ES-I3 (cell line): ENCODE measurements around the gene P2RY8.
"Not testable (repeated sequence)": the region's sequence is repeated elsewhere in the genome, so short reads cannot be mapped to it uniquely, and the experiment has no call there.

Source experiments
- H3K36me3 ChIP-seq: 2 replicates; pipeline ENCODE4 v1.6.1; 2013; ENCODE audit warnings: mild to moderate bottlenecking, low read length, control low read depth, moderate library complexity; ENCODE audit not compliant: insufficient read depth
- H3K4me1 ChIP-seq: 2 replicates; pipeline ENCODE4 v1.6.1; 2013; ENCODE audit warnings: mild to moderate bottlenecking, control low read depth, low read length; ENCODE audit not compliant: insufficient read depth
- H3K9ac ChIP-seq: 2 replicates; pipeline ENCODE4 v1.6.1; 2013; ENCODE audit warnings: low read depth, mild to moderate bottlenecking, low read length, moderate library complexity
- H3K9me3 ChIP-seq: 2 replicates; pipeline ENCODE4 v1.6.1; 2013; ENCODE audit warnings: mild to moderate bottlenecking, low read length, moderate library complexity; ENCODE audit not compliant: control insufficient read depth, insufficient read depth

P2RY8 gene

DNA sequence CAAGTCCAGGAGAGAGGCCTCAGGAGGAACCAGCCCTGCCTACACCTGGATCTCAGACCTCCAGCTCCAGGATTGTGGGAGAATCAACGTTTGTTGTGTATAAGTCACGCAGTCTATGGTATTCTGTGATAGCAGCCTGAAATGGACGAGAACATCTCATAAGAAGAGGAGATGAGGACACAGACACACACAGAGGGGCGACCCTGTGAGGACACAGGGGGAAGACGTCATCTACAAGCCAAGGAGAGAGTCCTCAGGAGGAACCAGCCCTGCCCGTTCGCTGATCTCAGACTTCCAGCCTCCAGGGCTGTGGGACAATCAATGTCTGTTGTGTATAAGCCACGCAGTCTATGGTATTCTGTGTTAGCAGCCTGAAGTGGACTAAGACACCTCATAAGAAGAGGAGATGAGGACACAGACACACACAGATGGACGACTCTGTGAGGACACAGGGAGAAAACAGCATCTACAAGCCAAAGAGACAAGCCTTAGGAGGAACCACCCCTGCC lies 20.3 kb downstream of the P2RY8 start:
- peaks cover 3% of the 10 kb centered on the region for H3K4me1 ChIP-seq
- no peaks in the 10 kb centered on the region for H3K36me3 ChIP-seq
- H3K9me3 ChIP-seq, result no peaks in the 10 kb centered on the region
- no peak overlapping the region for H3K9ac ChIP-seq

DNA sequence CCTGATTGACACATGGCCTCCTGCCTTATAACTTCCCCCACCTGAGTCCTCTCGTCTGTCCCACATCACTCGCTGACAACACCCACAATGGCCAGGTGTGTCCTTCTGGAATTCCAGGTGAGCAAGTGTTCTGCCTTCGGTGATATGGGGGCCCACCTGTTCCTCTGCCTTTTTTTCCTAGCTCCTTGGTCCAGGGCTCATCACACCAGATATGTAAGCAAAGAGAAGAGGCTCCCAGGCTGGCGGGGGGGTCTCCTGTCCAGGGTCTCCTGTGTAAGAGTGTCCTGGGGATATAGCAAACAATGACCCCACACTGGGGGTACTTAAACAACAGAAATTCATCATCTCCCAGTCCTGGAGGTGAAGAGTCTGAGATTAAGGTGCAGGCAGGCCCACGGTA lies 25.2 kb downstream of the P2RY8 start:
- Histone ChIP-seq H3K9me3 (no peaks in the 10 kb centered on the region), H3K36me3 (no peaks in the 10 kb centered on the region)

DNA sequence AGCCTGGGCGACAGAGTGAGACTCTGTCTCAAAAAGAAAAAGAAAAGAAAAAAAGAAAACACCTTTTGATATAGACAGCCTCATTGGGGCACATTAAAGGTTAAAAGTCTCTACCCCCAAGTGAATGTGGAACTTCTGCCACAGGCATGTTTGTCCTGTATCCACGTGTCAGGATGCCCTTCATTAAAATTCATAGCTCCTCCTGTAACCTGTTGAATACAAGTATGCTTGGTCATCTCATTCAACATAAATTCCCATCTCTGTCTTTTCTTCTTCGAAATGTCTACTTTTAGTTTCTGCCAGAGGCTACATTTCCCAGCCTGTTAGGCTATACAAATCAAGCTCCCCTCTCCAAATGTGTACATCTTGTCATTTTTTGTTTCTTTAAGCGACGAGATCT lies 25.8 kb downstream of the P2RY8 start:
- H3K4me1 ChIP-seq, result no peaks in the 10 kb centered on the region
- H3K9me3 ChIP-seq, result no peaks in the 10 kb centered on the region
- H3K9ac ChIP-seq, result no peak overlapping the region
- H3K36me3 ChIP-seq, result no peaks in the 10 kb centered on the region

More for the DNA sequence above, 25.2 kb downstream of the P2RY8 start:
- Histone ChIP-seq H3K9ac (no peak overlapping the region), H3K4me1 (no peaks in the 10 kb centered on the region)

DNA sequence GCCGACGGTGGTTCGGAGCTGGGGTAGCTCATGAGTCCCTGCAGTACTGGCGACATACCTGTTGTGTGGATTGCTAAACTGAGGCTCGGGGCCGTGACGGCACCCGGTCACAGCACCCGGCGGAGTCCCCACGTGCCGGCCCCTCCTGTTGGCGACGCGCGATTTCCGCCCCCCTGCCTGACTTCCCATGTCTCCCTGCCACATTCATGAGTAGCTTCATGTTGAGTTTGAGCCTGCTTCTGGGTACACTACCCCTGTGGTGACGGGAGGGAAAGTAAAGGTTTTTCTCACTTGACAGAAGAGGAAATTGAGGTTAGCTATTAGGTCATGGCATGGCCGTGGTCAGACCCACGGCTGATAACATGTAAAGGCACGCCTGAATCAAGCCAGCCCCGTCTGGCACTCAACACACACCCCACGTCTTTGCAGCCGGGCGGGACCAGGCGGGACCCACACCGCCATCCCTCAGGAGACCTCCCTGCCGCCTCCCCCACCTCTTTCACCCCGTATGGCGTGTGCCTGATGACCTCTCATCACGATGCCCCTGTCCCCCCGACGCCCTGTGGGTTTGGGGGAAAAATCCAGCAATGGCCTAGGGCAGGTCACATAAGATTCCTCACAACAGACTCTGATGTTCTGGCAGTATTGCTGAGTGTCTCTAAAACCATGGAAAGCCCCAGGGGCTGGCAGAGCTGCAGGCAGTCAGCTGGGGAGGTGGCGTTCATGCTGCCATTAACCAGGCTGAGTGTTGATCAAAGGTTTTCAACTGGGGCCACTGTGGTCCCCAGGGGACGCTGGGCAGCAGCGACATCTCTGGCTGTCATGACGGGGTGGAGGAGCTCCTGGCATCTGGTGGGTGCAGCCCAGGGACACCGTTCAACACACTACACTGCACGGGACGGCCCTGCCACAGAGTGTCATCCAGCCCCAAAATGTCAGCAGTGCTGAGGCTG lies 29.2 kb downstream of the P2RY8 start:
- Histone ChIP-seq H3K9me3 (no peaks in the 10 kb centered on the region), H3K9ac (no peak overlapping the region), H3K4me1 (no peaks in the 10 kb centered on the region), H3K36me3 (no peaks in the 10 kb centered on the region)

DNA sequence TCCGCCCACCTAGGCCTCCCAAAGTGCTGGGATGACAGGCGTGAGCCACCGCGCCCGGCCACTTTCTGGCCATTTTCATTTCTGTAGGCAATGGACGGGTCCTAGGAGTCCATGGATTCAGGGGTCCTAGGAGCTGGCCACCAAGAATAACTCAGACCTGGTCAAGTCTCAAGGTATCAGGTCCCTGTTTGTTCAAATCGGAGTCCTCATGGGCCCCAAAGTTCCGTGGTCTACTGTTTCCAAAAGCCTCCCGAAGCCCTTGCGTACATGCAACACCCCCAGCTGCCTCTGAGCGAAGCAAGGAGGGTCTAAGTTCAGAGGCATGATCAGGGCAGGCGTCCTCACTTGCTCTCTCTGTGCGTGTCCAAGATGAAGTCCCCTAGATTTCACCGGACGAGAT lies 30.1 kb downstream of the P2RY8 start:
- no peaks in the 10 kb centered on the region for H3K4me1 ChIP-seq
- no peaks in the 10 kb centered on the region for H3K9me3 ChIP-seq
- no peaks in the 10 kb centered on the region for H3K36me3 ChIP-seq
- no peak overlapping the region for H3K9ac ChIP-seq

DNA sequence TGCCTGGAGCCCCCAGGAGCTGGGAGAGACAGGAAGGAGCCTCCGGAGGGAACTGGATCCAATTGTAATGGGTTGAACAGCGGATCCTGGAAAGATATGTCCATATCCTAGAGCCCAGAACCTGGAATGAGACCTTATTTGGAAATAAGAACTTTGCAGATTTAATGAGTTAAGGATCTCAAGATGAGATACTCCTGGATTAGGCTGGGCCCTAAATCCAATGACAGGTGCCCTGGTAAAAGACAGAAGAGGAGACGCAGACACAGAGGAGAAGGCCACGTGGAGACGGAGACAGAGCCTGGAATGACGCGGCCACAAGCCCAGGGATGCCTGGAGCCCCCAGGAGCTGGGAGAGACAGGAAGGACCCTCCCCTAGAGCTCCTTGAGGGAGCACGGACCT lies 34.1 kb downstream of the P2RY8 start:
- no peak overlapping the region for H3K9ac ChIP-seq
- H3K4me1 ChIP-seq, result no peaks in the 10 kb centered on the region
- no peaks in the 10 kb centered on the region for H3K36me3 ChIP-seq
- H3K9me3 ChIP-seq, result no peaks in the 10 kb centered on the region

DNA sequence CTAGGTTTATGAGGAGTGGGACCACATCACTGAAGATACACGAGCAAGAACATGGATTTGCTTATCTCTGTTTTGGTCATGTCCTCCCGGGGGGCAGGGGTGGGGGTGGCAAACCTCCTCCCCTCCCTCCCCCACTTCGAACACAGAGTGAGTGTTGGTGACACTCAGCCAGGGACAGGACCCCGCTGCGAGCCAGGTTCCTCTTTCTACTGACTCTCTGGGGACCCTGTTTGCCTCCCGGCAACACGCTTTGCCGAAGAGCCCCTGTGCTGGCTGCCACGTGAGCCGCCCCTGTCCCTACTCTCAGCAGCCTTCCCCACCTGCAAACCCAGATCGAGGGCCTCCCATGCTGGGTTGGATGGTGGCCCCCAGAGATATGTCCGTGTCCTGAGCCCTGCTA lies 34.7 kb downstream of the P2RY8 start:
- Histone ChIP-seq H3K36me3 (no peaks in the 10 kb centered on the region), H3K9me3 (no peaks in the 10 kb centered on the region), H3K4me1 (no peaks in the 10 kb centered on the region), H3K9ac (no peak overlapping the region)

DNA sequence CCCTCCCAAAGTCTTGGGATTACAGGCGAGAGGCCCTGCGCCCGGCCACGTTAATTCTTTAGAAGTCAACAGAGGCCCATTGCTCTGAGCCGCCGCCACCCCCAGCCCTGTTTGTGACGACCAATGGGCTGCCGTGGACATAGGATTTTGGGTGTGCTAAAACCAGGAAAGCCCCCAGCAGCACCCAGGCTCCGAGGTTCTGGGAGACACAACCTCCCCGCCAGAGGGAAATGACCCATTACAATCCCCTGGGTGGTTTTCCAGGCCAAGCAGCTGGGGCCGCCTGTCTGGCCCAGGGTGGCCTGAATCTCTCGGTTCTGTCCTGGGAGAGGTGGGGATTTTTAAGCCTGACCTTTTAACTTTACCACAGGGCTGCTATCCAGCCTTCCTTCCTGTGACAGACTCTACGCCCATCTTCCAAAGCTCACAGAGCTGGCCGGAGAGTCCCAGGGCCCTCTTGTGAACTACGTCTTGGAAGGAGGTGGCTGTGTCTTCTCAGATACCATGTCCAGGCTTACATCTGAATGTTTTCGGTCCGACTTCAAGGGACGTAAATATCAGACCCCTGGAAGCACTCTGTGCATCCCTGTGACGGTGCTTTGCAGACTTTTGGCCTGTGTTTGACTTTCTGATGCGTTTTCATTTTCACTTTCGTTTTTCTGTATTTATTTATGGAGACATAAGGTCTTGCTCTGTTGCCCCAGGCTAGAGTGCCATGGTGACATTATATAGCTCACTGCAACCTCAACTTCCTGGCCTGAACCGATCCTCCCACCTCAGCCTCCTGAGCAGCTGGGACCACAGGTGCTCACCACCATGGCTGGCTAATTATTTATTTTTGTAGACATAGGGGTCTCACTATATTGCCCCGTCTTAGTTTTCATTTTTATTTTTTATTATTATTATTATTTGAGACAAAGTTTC lies 36.0 kb downstream of the P2RY8 start:
- Histone ChIP-seq H3K36me3 (no peaks in the 10 kb centered on the region), H3K9me3 (no peaks in the 10 kb centered on the region), H3K4me1 (no peaks in the 10 kb centered on the region), H3K9ac (no peak overlapping the region)

DNA sequence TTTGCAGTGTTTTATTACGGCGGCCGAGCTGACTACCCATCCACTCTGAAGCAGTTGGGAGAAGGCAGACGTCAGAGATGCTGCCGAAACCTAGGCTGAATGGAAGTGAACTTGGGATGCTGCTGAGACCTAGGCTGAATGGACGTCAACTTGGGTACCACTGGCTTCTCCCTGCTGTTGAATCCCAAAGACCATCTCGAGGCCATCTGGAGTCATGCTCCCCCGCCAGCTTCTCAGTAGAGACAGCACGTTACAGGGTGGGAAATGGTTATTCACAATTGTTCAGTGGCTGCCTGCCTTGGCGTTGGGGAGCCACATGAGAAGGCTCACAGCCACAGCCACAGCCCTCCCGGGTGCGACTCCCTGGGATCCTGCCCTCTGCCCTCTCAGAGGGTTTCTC lies 40.9 kb downstream of the P2RY8 start:
- Histone ChIP-seq H3K9me3 (no peaks in the 10 kb centered on the region), H3K9ac (no peak overlapping the region), H3K36me3 (no peaks in the 10 kb centered on the region), H3K4me1 (no peaks in the 10 kb centered on the region)

DNA sequence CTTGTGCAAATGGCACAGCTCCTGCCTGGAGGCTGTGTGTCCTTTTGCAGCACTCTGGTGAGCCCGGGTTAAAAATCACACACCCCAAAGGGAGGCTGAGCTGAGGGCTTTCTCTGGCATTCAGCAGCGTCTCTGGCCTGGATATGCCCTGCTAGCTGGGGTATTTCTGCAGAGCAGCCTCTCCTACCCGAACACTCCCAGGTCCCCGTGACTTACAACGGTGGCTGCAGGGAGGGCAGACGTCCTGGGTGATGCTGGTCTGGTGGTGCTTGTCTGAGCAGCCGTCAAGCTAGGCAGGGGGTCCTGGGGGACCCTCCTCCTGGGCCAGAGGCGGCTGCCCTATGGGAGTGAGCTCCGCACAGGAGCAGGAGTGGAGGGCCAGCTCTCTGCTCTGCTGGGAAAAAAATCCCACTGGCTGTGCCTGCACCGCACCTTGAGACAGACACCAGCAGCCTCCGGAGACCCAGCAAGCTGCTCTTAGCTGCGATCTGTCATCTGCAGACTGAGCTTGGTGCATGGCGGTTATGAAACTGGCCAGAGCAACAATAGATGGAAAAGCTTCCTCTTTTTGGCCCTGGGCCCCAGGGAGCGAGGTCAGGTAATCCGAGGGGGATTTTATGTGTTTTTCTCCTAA lies 43.0 kb downstream of the P2RY8 start:
- H3K4me1 ChIP-seq, result no peaks in the 10 kb centered on the region
- H3K9me3 ChIP-seq, result no peaks in the 10 kb centered on the region
- H3K9ac ChIP-seq, result peak overlapping the region; percentile 19
- no peaks in the 10 kb centered on the region for H3K36me3 ChIP-seq

DNA sequence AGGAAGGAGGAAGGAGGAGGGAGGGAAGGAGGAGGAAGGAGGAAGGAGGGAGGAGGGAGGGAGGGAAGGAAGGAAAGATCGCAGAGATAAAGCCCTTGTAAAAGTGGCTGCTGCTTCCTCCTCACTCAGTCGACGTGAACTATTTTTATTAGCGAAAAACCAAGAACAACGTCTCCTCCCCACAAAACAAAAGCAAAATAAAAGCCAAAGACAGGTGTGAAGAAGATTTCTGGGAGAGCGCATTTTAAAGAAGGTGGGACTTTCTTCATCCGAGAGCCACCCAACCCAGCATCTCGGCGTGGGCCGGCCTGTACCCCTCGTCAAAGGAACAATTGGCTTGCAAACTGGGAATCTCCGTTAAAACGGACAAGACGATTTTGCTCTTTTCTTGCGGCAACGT lies 43.6 kb downstream of the P2RY8 start:
- no peaks in the 10 kb centered on the region for H3K36me3 ChIP-seq
- peak overlapping the region; percentile 19 for H3K9ac ChIP-seq
- no peaks in the 10 kb centered on the region for H3K4me1 ChIP-seq
- no peaks in the 10 kb centered on the region for H3K9me3 ChIP-seq

DNA sequence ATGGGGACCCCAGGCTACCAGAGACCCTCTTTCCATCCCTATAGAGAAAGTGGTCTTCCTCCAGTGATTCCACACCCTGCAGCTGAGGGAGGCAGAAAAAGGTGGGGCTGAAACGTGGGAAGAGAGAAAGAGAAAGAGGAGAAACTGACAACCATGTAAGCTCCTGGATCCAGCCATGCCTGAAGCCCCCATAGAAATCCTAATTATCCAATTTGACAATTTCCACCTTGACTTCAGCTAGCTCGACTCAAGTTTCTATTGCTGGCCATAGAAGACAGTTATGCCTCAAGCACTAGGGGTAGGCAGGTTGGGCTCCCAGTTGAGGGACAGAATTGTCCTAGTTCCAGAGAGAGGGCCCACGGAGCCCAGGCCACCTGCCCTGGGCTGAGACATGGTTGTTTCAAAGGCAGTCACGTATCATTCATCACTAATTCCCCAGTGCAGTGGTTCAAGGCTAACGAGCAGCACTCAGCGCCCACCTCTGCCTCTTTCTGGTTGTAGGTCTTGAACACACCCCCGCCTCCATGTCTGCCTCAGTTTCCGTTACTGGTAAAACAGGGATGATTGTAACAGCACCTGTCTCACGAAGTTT lies 44.5 kb downstream of the P2RY8 start:
- Histone ChIP-seq H3K9ac (no peak overlapping the region), H3K4me1 (no peaks in the 10 kb centered on the region), H3K36me3 (no peaks in the 10 kb centered on the region), H3K9me3 (no peaks in the 10 kb centered on the region)

DNA sequence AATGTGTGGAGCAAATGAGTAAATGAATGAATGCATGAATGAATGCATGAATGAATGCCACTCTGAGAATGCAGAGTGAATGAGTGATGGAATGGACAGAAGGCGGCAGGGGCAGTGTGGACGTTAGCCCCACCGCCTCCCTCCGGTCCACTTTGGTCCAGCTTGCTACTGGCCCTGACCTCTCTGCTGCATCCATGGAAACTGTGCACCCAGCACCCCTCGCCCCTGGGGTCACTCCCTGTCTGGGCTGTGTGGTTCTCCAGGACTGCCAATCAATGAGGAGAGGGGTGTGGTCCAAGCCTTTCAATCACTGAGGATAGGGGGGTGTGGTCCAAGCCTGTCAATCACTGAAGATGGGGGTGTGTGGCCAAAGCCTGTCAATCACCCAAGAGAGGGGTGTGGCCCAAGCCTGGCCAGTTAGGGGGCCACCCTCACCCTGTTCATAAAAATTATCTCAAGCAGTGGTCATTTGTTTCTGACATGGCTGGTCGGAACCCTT lies 45.1 kb downstream of the P2RY8 start:
- Histone ChIP-seq H3K9me3 (no peaks in the 10 kb centered on the region), H3K9ac (no peak overlapping the region), H3K4me1 (no peaks in the 10 kb centered on the region; the same call in 1 of the 2 replicates), H3K36me3 (no peaks in the 10 kb centered on the region)

DNA sequence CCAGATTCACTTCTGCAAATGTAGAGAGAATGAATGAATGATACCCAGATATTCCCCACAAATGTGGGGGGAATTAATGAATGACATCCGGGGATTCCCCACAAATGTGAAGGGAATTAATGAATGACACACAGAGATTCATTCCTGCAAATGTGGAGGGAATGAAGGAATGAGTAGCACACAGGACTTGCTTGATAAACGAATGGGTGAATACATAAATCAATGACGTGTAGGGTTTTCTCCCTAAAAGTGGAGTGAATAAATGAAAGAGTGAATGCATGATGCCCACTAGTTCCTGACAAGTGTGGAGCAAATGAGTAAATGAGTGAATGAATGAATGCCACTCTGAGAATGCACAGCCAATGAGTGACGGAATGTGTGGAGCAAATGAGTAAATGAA lies 45.7 kb downstream of the P2RY8 start:
- not testable (repeated sequence) for H3K9me3 ChIP-seq, H3K4me1 ChIP-seq, H3K36me3 ChIP-seq, H3K9ac ChIP-seq
